Gastroesophageal sphincter (tissue), 4 donors: Measurements from ENCODE around the gene SCN8A. TPM values are rescaled to one million over a fixed set of nuclear protein-coding genes. Genes with fewer than 3 reads are reported as not detected.

Source experiments
- ATAC-seq: fragments of 150-250 bp; one replicate; pipeline ENCODE4 v1.9.1; 2016; ENCODE audit warnings: mild to moderate bottlenecking, moderate library complexity
- H3K27ac ChIP-seq, 4 donors: fragments of 200-600 bp; sonication (generic) in 3 of 4; 1 replicate in 3 of 4; 2 replicates in 1 of 4; pipeline ENCODE4 v1.5.1; 2016 to 2019
- H3K27me3 ChIP-seq: fragments of 200-600 bp; sonication (generic); one replicate; pipeline ENCODE4 v1.5.1; 2019
- H3K36me3 ChIP-seq, 2 donors: fragments of 200-600 bp; sonication (generic); one replicate each; pipeline ENCODE4 v1.5.1; 2019; ENCODE audit warnings: control low read depth in 1 of 2
- H3K4me1 ChIP-seq, 3 donors: fragments of 200-600 bp; sonication (generic); 1 replicate in 2 of 3; 2 replicates in 1 of 3; pipeline ENCODE4 v1.5.1; 2016 to 2019; ENCODE audit warnings: control low read depth in 2 of 3
- H3K4me3 ChIP-seq, 2 donors: fragments of 200-600 bp; sonication (generic); one replicate each; pipeline ENCODE4 v1.5.1; 2019; ENCODE audit warnings: mild to moderate bottlenecking in 1 of 2, moderate library complexity in 1 of 2
- H3K9me3 ChIP-seq, 3 donors: fragments of 200-600 bp; sonication (generic); one replicate each; pipeline ENCODE4 v1.5.1; 2017 to 2019; ENCODE audit warnings: control low read depth in 2 of 3
- CTCF ChIP-seq, 4 experiments: fragments of 200-600 bp in 2 of 4; fragments of 450-650 bp in 2 of 4; sonication (generic) in 1 of 4; IDR thresholded peaks; one replicate each; pipeline ENCODE4 v1.5.1; 2017 to 2019; ENCODE audit warnings: antibody characterized with exemption in 4 of 4, mild to moderate bottlenecking in 2 of 4, moderate library complexity in 2 of 4
- EP300 ChIP-seq: sonication (generic); formaldehyde crosslinking; IDR thresholded peaks from one replicate; pipeline ENCODE4 v1.6.1; 2017; ENCODE audit warnings: antibody characterized with exemption, mild to moderate bottlenecking
- POLR2A ChIP-seq, 2 donors: fragments of 450-650 bp; IDR thresholded peaks; one replicate each; pipeline ENCODE4 v1.6.1; 2017; ENCODE audit warnings: antibody characterized with exemption in 2 of 2, mild to moderate bottlenecking in 2 of 2, moderate library complexity in 1 of 2
- POLR2AphosphoS5 ChIP-seq: sonication (generic); formaldehyde crosslinking; IDR thresholded peaks from one replicate; pipeline ENCODE4 v1.6.1; 2017; ENCODE audit warnings: antibody characterized with exemption
- WGBS, 2 donors: methylation state at CpG; one replicate each; pipeline ENCODE4 v1.1.5; 2018; ENCODE audit warnings: low coverage in 1 of 2; 5-methylcytosine and 5-hydroxymethylcytosine counted together
- total RNA-seq, 4 donors: library from RNA; depleted of rRNA; stranded (reverse); fragments of >200 nt; gene quantifications; one replicate each; pipeline ENCODE4 v1.1.0, GENCODE V29; 2016

The SCN8A gene
- total RNA-seq, 4 donors from 2014 or later: 0.47 to 1.2 (median 0.60) TPM

- Histone ChIP-seq H3K4me1 (peaks cover 0 to 62% (median 19%) of the 10 kb centered on the region in 3 donors), H3K36me3 (no peaks in the 10 kb centered on the region), H3K9me3 (no peaks in the 10 kb centered on the region), H3K4me3 (no peak overlapping the region), H3K27ac (peak overlapping the region in 1 of 4 donors; percentile 43), H3K27me3 (peaks cover 48% of the 10 kb centered on the region)
- no peak for ATAC-seq
- no peak for TF ChIP-seq EP300
- no peak for TF ChIP-seq POLR2A (IDR thresholded peaks at IDR 0.05)
- TF ChIP-seq POLR2AphosphoS5: no peak
- TF ChIP-seq CTCF (IDR thresholded peaks at IDR 0.05): no peak
- WGBS, 2 donors: no CpG with 5 or more reads among the region's 4 CpGs
These were observed 259.9 kb downstream of the SCN8A start for GRCh38 chr12:51850965-51851299.

- H3K4me1 ChIP-seq: peaks cover 0 to 61% (median 19%) of the 10 kb centered on the region in 3 donors
- H3K36me3 ChIP-seq: no peaks in the 10 kb centered on the region
- TF ChIP-seq CTCF (IDR thresholded peaks at IDR 0.05) (no peak), EP300 (no peak), POLR2AphosphoS5 (no peak), POLR2A (IDR thresholded peaks at IDR 0.05) (no peak)
- no peaks in the 10 kb centered on the region for H3K9me3 ChIP-seq
- peaks cover 44% of the 10 kb centered on the region for H3K27me3 ChIP-seq
- WGBS, 2 donors: 51 to 55% methylated on average over 4 to 6 of the region's 8 CpGs
- H3K27ac ChIP-seq: peak overlapping the region in 1 of 4 donors; percentile 43
- no peak overlapping the region for H3K4me3 ChIP-seq
- no peak for ATAC-seq
These were observed 260.5 kb downstream of the SCN8A start for GRCh38 chr12:51851413-51852124.

GRCh38 chr12:51852404-51853137 is 261.5 kb downstream of the SCN8A start:
- ATAC-seq: no peak

GRCh38 chr12:51855586-51856428 is 264.8 kb downstream of the SCN8A start:
- no peak for TF ChIP-seq POLR2A (IDR thresholded peaks at IDR 0.05)
- no peak for TF ChIP-seq POLR2AphosphoS5
- TF ChIP-seq EP300: no peak
- no peak for TF ChIP-seq CTCF (IDR thresholded peaks at IDR 0.05)
- peak; percentile 66 for ATAC-seq
- H3K9me3 ChIP-seq: no peaks in the 10 kb centered on the region
- H3K27ac ChIP-seq: peak overlapping the region in 1 of 4 donors; percentile 2
- peaks cover 0 to 25% (median 3%) of the 10 kb centered on the region in 3 donors for H3K4me1 ChIP-seq
- H3K27me3 ChIP-seq: peaks cover 43% of the 10 kb centered on the region
- H3K36me3 ChIP-seq: no peaks in the 10 kb centered on the region
- WGBS, 2 donors: 32 to 73% methylated on average over 2 of the region's 21 CpGs
- peak overlapping the region in 1 of 2 donors; percentile 36 for H3K4me3 ChIP-seq

More at GRCh38 chr12:51852404-51853137, 261.5 kb downstream of the SCN8A start:
- no peaks in the 10 kb centered on the region for H3K36me3 ChIP-seq
- H3K4me1 ChIP-seq: peaks cover 0 to 51% (median 9%) of the 10 kb centered on the region in 3 donors
- peaks cover 44% of the 10 kb centered on the region for H3K27me3 ChIP-seq
- TF ChIP-seq POLR2AphosphoS5 (no peak), CTCF (IDR thresholded peaks at IDR 0.05) (no peak), EP300 (no peak), POLR2A (IDR thresholded peaks at IDR 0.05) (no peak)
- WGBS, 2 donors: 83 to 100% methylated on average over 2 to 5 of the region's 5 CpGs
- no peak overlapping the region for H3K4me3 ChIP-seq
- H3K27ac ChIP-seq: no peak overlapping the region
- H3K9me3 ChIP-seq: no peaks in the 10 kb centered on the region
